Stimulated activated naive CD8-positive, alpha-beta T cell treated with anti-CD3 and anti-CD28 coated beads, Interleukin-15, Interleukin-2, amounts not matched to agents 100 ng/mL and 50 ng/mL, for 24 hours (primary cell): ENCODE data around the gene DNTT.

ENCODE experiments used
- H3K27ac Mint-ChIP-seq: one replicate; pipeline ENCODE4 v1.8.0; 2021; ENCODE audit warnings: mild to moderate bottlenecking, mixed read lengths
- H3K27me3 Mint-ChIP-seq: one replicate; pipeline ENCODE4 v1.8.0; 2021; ENCODE audit warnings: mixed read lengths
- H3K36me3 Mint-ChIP-seq: one replicate; pipeline ENCODE4 v1.8.0; 2021; ENCODE audit warnings: low read depth, mixed read lengths
- H3K4me1 Mint-ChIP-seq: one replicate; pipeline ENCODE4 v1.8.0; 2021; ENCODE audit warnings: low read depth, mixed read lengths
- H3K4me3 Mint-ChIP-seq: one replicate; pipeline ENCODE4 v1.8.0; 2021; ENCODE audit warnings: mild to moderate bottlenecking, mixed read lengths
- H3K9me3 Mint-ChIP-seq: one replicate; pipeline ENCODE4 v1.8.0; 2021; ENCODE audit warnings: mixed read lengths

The DNTT gene

GRCh38 chr10:96365571-96365970 is 61.3 kb downstream of the DNTT start:
- no peaks in the 10 kb centered on the region for H3K36me3 Mint-ChIP-seq
- H3K27ac Mint-ChIP-seq: no peak overlapping the region
- H3K9me3 Mint-ChIP-seq: no peaks in the 10 kb centered on the region
- H3K4me3 Mint-ChIP-seq: no peak overlapping the region
- H3K4me1 Mint-ChIP-seq: no peaks in the 10 kb centered on the region
- no peaks in the 10 kb centered on the region for H3K27me3 Mint-ChIP-seq

GRCh38 chr10:96366508-96366907 is 62.3 kb downstream of the DNTT start:
- Mint-ChIP-seq H3K36me3 (no peaks in the 10 kb centered on the region), H3K4me1 (no peaks in the 10 kb centered on the region), H3K27me3 (no peaks in the 10 kb centered on the region), H3K27ac (no peak overlapping the region), H3K9me3 (no peaks in the 10 kb centered on the region), H3K4me3 (no peak overlapping the region)

- Mint-ChIP-seq H3K9me3 (no peaks in the 10 kb centered on the region), H3K27me3 (no peaks in the 10 kb centered on the region), H3K36me3 (no peaks in the 10 kb centered on the region), H3K4me1 (no peaks in the 10 kb centered on the region), H3K4me3 (no peak overlapping the region), H3K27ac (no peak overlapping the region)
These were observed 63.2 kb downstream of the DNTT start for GRCh38 chr10:96367470-96367869.

- Mint-ChIP-seq H3K27ac (no peak overlapping the region), H3K4me1 (no peaks in the 10 kb centered on the region), H3K36me3 (no peaks in the 10 kb centered on the region), H3K4me3 (no peak overlapping the region), H3K27me3 (peaks cover under 1% of the 10 kb centered on the region), H3K9me3 (no peaks in the 10 kb centered on the region)
These were observed 64.7 kb downstream of the DNTT start for GRCh38 chr10:96368971-96369370.

- no peak overlapping the region for H3K27ac Mint-ChIP-seq
- no peak overlapping the region for H3K4me3 Mint-ChIP-seq
- no peaks in the 10 kb centered on the region for H3K36me3 Mint-ChIP-seq
- H3K27me3 Mint-ChIP-seq: peaks cover 6% of the 10 kb centered on the region
- no peaks in the 10 kb centered on the region for H3K9me3 Mint-ChIP-seq
- peaks cover 4% of the 10 kb centered on the region for H3K4me1 Mint-ChIP-seq
These were observed 65.8 kb downstream of the DNTT start for GRCh38 chr10:96369890-96370583.

GRCh38 chr10:96370584-96371157 is 66.4 kb downstream of the DNTT start:
- Mint-ChIP-seq H3K9me3 (no peaks in the 10 kb centered on the region), H3K4me3 (no peak overlapping the region), H3K27ac (no peak overlapping the region), H3K4me1 (peaks cover 4% of the 10 kb centered on the region), H3K36me3 (no peaks in the 10 kb centered on the region), H3K27me3 (peaks cover 6% of the 10 kb centered on the region)

- Mint-ChIP-seq H3K36me3 (no peaks in the 10 kb centered on the region), H3K4me1 (peaks cover 4% of the 10 kb centered on the region), H3K27me3 (peaks cover 6% of the 10 kb centered on the region), H3K4me3 (no peak overlapping the region), H3K9me3 (no peaks in the 10 kb centered on the region), H3K27ac (no peak overlapping the region)
These were observed 67.1 kb downstream of the DNTT start for GRCh38 chr10:96371356-96371755.

- H3K4me3 Mint-ChIP-seq: peak overlapping the region; percentile 52
- no peaks in the 10 kb centered on the region for H3K36me3 Mint-ChIP-seq
- H3K27ac Mint-ChIP-seq: no peak overlapping the region
- no peaks in the 10 kb centered on the region for H3K9me3 Mint-ChIP-seq
- H3K4me1 Mint-ChIP-seq: peaks cover 9% of the 10 kb centered on the region
- H3K27me3 Mint-ChIP-seq: peaks cover 6% of the 10 kb centered on the region
These were observed 69.8 kb downstream of the DNTT start for GRCh38 chr10:96374004-96374403.

- H3K9me3 Mint-ChIP-seq: no peaks in the 10 kb centered on the region
- no peak overlapping the region for H3K27ac Mint-ChIP-seq
- no peaks in the 10 kb centered on the region for H3K36me3 Mint-ChIP-seq
- H3K4me3 Mint-ChIP-seq: peak overlapping the region; percentile 75
- peaks cover 6% of the 10 kb centered on the region for H3K27me3 Mint-ChIP-seq
- peaks cover 9% of the 10 kb centered on the region for H3K4me1 Mint-ChIP-seq
These were observed 70.4 kb downstream of the DNTT start for GRCh38 chr10:96374639-96374984.

GRCh38 chr10:96374985-96375830 is 71.0 kb downstream of the DNTT start:
- Mint-ChIP-seq H3K36me3 (no peaks in the 10 kb centered on the region), H3K9me3 (no peaks in the 10 kb centered on the region), H3K27me3 (peaks cover 6% of the 10 kb centered on the region), H3K4me1 (peaks cover 9% of the 10 kb centered on the region), H3K4me3 (peak overlapping the region; percentile 75), H3K27ac (no peak overlapping the region)

GRCh38 chr10:96376483-96376882 is 72.2 kb downstream of the DNTT start:
- Mint-ChIP-seq H3K9me3 (no peaks in the 10 kb centered on the region), H3K27me3 (peaks cover 6% of the 10 kb centered on the region), H3K36me3 (no peaks in the 10 kb centered on the region), H3K4me3 (no peak overlapping the region), H3K27ac (no peak overlapping the region), H3K4me1 (peaks cover 9% of the 10 kb centered on the region)

- peaks cover 9% of the 10 kb centered on the region for H3K4me1 Mint-ChIP-seq
- no peak overlapping the region for H3K27ac Mint-ChIP-seq
- no peaks in the 10 kb centered on the region for H3K36me3 Mint-ChIP-seq
- H3K27me3 Mint-ChIP-seq: peaks cover 6% of the 10 kb centered on the region
- no peaks in the 10 kb centered on the region for H3K9me3 Mint-ChIP-seq
- H3K4me3 Mint-ChIP-seq: no peak overlapping the region
These were observed 73.6 kb downstream of the DNTT start for GRCh38 chr10:96377816-96378294.

GRCh38 chr10:96378741-96379140 is 74.5 kb downstream of the DNTT start:
- Mint-ChIP-seq H3K27ac (no peak overlapping the region), H3K9me3 (no peaks in the 10 kb centered on the region), H3K27me3 (peaks cover 6% of the 10 kb centered on the region), H3K4me3 (no peak overlapping the region), H3K36me3 (no peaks in the 10 kb centered on the region), H3K4me1 (peaks cover 9% of the 10 kb centered on the region)

GRCh38 chr10:96379758-96380157 is 75.5 kb downstream of the DNTT start:
- Mint-ChIP-seq H3K9me3 (no peaks in the 10 kb centered on the region), H3K4me3 (no peak overlapping the region), H3K27ac (no peak overlapping the region), H3K4me1 (peaks cover 5% of the 10 kb centered on the region), H3K27me3 (peaks cover 3% of the 10 kb centered on the region), H3K36me3 (no peaks in the 10 kb centered on the region)

GRCh38 chr10:96380821-96381220 is 76.6 kb downstream of the DNTT start:
- H3K4me1 Mint-ChIP-seq: peaks cover 5% of the 10 kb centered on the region
- no peak overlapping the region for H3K4me3 Mint-ChIP-seq
- H3K27ac Mint-ChIP-seq: no peak overlapping the region
- H3K36me3 Mint-ChIP-seq: no peaks in the 10 kb centered on the region
- H3K27me3 Mint-ChIP-seq: peaks cover 3% of the 10 kb centered on the region
- no peaks in the 10 kb centered on the region for H3K9me3 Mint-ChIP-seq
